Fibroblast of lung (primary cell): ENCODE data around the gene TBL1XR1.

Source experiments
- CTCF ChIP-seq, 2 donors: IDR thresholded peaks in 1 of 2; conservative IDR thresholded peaks in 1 of 2; 1 replicate in 1 of 2; 2 replicates in 1 of 2; pipeline ENCODE4 v1.5.1; 2011 to 2012; ENCODE audit warnings: low read length in 2 of 2, control low read depth in 1 of 2, inconsistent platforms in 1 of 2, low read depth in 1 of 2, mild to moderate bottlenecking in 1 of 2
- EZH2 ChIP-seq: IDR thresholded peaks from 2 replicates; pipeline ENCODE4 v1.5.1; 2012; ENCODE audit warnings: low read length, control low read depth, mild to moderate bottlenecking; ENCODE audit errors: missing control alignments

- no peak for TF ChIP-seq CTCF (conservative IDR thresholded peaks at IDR 0.05 in 1 of 2, IDR thresholded peaks at IDR 0.05 in 1 of 2; ENCODE audit: low read depth in 1 of 2, low read length in 2 of 2)
- no peak for TF ChIP-seq EZH2
Observed at GRCh38 chr3:177157492-177157891, 39.8 kb downstream of the TBL1XR1 start.
